GM12892 (cell line): Measurements from ENCODE around the gene GFY.

Experiments used
- POLR2A ChIP-seq: IDR thresholded peaks from 2 replicates; pipeline ENCODE4 v1.6.1; 2011; ENCODE audit warnings: low read depth, low read length, control low read depth
- POLR2AphosphoS5 ChIP-seq: IDR thresholded peaks from 2 replicates; pipeline ENCODE4 v1.6.1; 2011; ENCODE audit warnings: low read depth, low read length, control low read depth
- TAF1 ChIP-seq: IDR thresholded peaks from 2 replicates; pipeline ENCODE4 v1.6.1; 2011; ENCODE audit warnings: low read depth, mild to moderate bottlenecking, control low read depth, low read length, borderline replicate concordance

GRCh38 chr19:49475191-49475917, 50.2 kb downstream of the GFY start:
- TF ChIP-seq POLR2A (no peak), TAF1 (no peak), POLR2AphosphoS5 (no peak)
